Ammon's horn (tissue), 1 donor: Measurements from ENCODE around the gene HRC.
A peak's percentile ranks its signal among the peaks of the same experiment; 100 is the strongest.

Experiments
- DNase-seq: peaks from one replicate; pipeline ENCODE4 v3.0.0-alpha.2; 2016; ENCODE audit warnings: low spot score

Gene HRC

GRCh38 chr19:49160450-49161189, 5.4 kb upstream of the HRC start:
- DNase-seq, result no peak

DNA sequence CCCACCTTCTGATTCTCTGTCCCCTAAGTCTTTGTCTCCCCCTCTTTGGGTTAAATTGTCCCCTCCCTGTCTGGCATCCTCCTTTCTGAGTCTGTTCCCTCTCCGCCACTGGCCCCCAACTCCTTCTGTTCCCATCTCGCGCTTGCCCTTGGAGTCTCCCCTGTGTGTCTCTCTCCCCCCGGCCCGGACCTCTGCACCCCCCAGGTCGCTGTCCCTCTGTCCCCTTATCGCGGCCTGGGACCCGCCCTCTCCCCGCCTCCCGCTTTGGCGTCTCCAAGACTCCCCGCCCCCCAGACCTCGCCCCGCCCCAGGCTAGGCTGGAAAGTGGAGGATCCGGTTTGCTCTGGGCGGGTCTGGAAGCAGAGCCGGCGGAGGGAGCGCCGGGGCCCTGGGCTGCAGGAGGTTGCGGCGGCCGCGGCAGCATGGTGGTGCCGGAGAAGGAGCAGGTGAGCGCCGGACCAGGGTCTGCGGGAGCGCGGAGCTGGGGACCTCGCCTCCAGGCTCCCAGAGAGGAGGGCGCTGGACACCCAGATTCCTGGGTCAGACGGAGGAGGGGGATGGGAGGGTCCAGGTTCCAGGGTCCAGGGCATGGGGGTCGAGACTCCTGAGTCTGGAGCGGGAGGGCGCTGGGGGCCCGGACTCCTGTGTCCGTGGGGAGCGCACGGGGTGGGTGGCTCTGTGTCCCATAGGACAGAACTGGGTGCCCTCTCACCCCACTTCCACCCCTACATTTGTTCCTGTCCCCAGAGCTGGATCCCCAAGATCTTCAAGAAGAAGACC, 2.4 kb upstream of the HRC start, which contains the start of gene TRPM4:
TSS of gene TRPM4 (plus strand) at position 348 of the 780 bp plus-strand sequence. CDS start at position 423, 75 bp downstream.
- peak; percentile 71 for DNase-seq

DNA sequence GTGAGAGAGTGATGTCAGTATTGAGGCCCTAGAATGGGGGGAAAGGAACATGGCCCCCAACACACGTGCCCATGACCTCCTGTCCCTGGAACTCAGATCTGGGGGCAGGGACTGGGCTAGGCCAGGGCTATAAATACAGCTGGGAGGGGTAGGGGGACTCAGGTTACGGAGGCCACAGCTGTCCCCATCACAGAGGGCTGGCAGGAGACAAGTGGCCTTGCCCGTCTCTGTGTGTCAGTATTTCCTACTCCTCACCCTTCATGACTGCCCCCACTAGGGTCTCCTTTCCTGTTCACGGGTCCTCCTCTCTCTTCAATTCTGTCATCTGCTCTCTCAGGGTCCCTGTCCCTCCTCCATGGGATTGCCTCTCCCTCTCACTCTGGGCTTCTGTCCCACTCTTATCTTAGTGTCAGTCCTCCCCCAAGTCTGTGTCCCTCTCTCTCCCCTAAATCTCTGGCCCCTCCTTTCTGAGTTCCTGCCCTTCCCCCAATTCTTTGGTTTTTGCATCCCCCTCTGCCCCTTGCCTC, 687 bp upstream of the HRC start:
- DNase-seq, result no peak

DNA sequence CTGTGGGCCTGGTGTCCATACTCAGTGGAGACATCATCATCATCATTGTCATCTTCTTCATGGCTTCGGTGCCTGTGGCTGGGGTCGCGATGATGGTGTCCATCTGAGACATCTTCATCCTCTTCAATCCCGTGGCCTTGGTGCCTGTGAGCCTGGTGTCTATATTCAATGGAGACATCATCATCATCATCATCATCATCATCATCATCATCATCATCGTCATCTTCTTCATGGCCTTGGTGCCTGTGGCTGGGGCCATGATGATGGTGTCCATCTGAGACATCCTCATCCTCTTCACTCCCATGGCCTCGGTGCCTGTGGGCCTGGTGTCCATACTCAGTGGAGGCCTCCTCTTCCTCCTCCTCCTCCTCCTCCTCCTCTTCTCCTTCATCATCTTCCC, 917 bp downstream of the HRC start:
- DNase-seq, result no peak

DNA sequence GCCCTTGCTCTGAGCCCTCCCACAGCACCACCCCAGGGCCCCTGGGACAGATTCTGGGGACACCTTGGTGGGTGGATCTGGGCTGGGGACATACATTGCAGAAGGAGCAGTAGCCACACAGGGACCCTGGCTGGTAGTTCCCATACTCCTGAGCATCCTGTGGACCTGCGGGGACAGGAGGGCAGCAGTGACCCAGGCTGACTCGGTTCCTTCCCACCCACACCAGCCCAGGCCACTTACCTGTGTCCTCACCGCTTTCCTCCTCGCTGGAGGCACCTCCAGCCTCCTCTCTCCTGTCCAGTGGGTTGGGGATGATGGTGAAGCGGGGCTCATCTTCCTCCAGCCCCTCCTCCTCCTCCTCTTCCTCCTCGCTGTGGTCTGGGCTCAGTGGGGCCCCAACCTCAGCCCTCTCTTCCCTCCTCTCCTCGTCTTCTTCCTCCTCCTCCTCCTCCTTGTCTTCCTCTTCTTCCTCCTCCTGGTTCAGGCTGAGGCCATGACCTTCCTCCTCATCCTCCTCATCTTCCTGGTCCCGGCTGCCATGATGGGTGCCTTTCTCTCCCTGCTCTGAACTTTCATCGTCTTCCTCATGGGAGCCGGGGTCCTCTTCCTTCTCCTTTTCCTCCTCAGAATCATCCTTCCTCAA, 1.9 kb downstream of the HRC start:
- DNase-seq, result no peak

DNA sequence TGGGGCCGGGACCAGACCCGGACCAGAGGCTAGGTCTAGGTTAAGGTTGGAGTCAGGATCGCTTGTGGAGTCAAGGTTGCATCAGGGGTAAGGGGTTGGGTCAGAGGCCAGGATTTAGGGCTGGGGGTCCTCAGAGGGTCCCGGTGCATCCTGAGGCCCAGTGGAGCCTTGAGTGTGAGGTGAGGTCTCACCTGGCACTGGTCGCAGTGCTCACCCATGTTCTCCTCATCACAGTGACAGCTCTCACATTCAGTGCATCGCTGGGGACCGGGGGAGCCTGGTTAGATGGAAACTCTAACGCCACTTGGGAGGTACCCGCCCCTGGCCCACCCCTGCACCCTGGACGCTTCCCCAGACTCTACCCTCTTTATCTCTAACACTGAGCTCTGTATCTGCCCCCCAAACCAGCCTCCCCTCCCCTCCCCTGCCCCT, 3.1 kb downstream of the HRC start:
- DNase-seq, result no peak

GRCh38 chr19:49151267-49152118, 3.7 kb downstream of the HRC start:
- peak; percentile 38 for DNase-seq

- no peak for DNase-seq
These were observed 4.3 kb downstream of the HRC start for GRCh38 chr19:49150944-49151243.

DNA sequence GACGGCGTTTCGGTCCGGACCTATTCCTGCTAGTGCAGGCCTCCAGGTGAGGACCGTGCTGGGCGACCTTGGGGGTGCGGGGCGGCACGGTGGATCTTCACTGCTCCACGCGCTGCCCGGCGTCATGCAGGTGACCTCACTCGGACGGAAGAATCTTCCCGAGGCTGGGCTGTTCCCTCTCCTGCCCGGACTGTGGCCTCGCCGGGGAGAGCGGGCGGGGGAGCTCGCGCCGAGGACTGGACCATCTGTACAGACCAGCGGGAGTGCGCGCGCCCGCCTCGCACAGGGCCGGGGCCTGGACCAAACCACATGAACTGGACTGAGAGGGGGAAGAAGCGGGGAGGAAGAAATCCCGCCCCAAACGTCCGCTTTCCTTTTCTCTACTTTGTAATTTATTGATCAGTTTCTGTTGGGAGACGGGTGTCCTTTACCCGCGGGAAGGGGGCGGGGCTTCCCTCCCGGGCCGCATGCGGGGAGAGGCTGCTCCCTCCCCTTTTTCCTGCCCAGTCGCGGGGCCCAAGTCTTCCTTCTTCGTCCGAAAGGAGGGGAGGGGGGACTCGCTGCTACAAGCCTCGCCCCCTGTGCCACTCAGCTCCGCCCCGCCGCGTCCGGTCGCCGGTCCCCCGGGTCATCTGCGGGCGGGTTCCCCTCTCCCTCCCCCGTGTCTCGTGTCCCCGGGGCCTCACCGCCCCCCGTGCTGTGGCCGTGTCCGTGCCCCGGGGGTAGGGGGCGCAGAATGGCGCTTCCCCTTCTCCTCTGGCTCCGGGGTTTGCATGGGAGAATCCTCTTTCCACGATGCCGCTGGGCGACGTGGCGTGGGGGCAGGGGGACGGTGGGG, 4.9 kb downstream of the HRC start:
- DNase-seq, result peak; percentile 87

- peak; percentile 83 for DNase-seq
These were observed 5.5 kb downstream of the HRC start for GRCh38 chr19:49149652-49150105.

- DNase-seq, result peak; percentile 92
These were observed 6.2 kb downstream of the HRC start for GRCh38 chr19:49148784-49149651.

DNA sequence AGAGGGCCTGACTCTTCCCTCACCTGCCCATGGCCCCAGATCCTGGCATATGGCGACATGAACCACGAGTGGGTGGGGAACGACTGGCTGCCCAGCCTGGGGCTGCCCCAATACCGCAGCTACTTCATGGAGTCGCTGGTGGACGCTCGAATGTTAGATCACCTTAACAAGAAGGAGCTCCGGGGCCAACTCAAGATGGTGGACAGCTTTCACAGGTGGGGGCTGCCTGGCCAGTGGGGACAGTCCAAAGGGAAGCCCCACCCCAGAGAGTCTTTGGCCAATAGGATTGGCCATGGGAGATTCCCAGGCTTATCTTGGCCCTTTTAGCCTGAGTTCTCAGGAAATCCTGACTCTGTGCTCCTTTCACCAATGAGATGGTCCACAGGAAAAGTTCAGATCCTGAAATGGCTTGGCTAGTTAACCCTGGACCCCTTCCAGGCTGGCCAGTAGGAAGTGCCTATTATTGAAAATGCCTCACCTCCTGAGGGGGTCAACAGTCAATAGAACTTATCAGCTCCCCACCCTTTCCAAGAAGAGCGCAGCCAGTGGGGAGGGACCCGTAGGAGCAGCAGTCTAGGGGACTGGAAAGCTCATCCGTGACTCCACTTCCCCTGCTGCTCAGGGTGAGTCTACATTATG, 7.0 kb downstream of the HRC start:
- DNase-seq, result no peak

DNA sequence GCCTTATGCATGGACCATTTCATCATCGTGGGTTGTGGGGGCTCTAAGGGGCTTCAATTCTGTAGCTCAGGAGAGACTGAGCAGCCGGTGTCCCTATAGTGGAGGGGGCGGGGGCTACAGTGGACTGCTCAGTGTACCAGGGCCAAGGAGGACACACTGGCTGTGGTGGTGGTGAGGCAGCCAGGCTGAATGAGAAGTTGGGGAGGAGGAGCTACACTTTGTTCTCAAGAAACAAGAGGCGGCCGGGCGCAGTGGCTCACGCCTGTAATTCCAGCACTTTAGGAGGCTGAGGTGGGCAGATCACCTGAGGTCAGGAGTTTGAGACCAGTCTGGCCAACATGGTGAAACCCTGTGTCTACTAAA, 8.8 kb downstream of the HRC start:
- DNase-seq, result peak; percentile 39

DNA sequence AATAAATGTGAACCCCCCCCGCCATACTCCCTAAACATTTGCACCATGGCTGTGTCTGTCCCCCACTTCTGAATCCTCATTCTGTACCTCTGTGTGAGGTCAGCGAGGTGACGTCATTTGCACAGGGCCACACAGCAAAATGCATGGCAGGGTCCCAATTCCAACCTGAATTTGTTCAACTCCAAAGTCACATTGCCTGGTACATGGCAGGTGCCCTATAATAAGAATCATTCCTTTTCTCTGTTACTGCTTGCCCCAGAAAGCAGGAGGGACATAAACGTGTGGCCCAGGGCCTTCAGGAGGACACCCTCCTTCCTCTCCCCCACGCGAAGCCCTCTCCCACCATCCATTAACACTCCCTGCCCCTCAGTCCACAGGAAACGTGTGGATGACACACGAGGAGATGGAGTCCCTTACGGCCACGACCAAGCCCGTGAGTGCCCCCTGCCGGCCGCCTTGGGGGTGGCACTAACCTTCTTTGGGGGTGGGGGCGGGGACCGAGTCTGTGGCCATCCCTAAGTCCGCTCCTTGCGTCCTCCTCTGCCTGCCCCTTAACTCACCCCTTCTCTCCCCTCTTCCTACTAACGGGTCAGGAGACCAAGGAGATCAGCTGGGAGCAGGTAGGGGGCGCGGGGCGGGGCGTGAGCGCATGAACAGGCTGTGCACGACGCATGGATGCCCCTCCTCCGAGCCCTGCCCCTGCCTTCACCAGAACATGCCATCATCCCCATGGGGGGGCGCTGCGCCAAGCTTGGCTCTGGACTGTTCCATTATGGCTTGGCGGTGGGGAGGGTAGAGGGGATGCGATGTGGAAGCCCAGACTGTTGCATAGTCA, 9.4 kb downstream of the HRC start:
- peak; percentile 77 for DNase-seq

GRCh38 chr19:49142866-49143335, 12.3 kb downstream of the HRC start:
- peak; percentile 96 for DNase-seq

- no peak for DNase-seq
These were observed 13.8 kb downstream of the HRC start for GRCh38 chr19:49141352-49141751.

GRCh38 chr19:49140951-49141350, 14.2 kb downstream of the HRC start:
- no peak for DNase-seq

GRCh38 chr19:49136771-49137171, 18.4 kb downstream of the HRC start:
- DNase-seq, result no peak
